ENCODE data around the gene WARS2.

WARS2 gene

GRCh38 chr1:118993700-118994026 is 146.8 kb downstream of the WARS2 start:
- no peak for DNase-seq

- no peak for DNase-seq
These were observed 147.4 kb downstream of the WARS2 start for GRCh38 chr1:118992868-118993699.

GRCh38 chr1:118992237-118992825 is 148.1 kb downstream of the WARS2 start:
- no peak for DNase-seq

DNA sequence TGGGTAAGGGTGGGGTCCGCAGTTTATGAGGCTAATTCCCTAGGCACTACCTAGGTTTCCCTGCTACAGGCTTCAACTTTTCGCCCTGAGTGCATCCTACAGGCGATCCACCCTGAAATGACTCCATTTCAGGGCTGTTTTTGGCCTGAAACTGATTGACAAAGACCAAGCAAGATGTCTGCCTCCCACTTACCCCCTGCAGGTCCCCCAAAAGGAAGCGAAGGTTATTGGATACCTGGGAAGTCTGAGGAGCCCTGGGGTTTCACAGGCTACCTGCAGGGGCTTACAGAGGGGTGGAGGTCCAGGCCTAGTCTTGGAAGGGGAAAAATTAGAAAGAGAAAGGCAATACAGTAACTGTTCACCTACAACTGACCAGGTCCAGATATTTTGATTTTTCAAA is 149.0 kb downstream of the WARS2 start:
- no peak for DNase-seq

GRCh38 chr1:118990513-118991152 is 149.8 kb downstream of the WARS2 start:
- no peak for DNase-seq

- DNase-seq = no peak
These were observed 150.5 kb downstream of the WARS2 start for GRCh38 chr1:118989878-118990378.

- DNase-seq = no peak
These were observed 151.2 kb downstream of the WARS2 start for GRCh38 chr1:118989006-118989815.

DNA sequence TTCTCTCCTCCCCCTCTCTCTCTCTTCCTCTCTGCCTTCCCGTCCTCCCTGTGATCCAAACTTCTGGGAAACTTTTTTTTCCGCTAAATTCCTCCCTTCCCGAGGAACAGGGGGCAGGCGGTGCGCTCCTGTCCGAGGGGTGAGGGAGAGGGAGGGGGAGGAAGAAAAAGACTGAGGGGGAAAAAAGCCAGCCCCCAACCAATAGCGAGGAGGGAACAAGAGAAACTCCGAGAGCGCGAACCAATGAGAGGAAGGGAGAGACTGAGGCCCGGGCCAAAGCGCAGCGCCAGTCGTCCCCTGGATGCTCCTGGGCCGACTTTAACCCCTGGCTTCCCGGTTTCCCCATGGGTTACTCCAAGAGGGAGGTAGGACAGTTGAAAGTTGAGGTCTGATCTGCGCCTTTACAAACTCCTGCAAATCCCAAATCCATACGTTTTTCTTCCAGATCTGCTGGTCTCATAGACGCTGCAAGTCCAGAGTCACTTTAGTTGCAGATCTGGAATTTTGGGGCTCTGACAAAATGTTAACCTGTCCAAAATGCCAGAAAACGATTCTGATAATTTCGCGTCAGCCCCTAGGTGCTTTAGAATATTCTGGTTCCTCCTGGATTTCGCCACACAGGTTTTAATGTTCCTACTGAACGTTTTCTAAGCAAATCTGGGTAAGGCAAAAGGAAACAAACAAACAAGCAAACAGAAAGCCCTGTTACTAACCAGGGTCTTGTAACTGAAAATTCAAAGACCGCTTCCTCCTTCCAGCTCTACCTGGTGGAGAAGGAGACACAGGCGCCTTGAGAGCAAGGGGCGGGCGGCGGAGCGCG is 152.1 kb downstream of the WARS2 start, which contains the start of gene TBX15:
Gene TBX15, minus strand, starts transcription at position 158 of the 820 bp plus-strand sequence. CDS start 548 bp downstream, outside the sequence.
- no peak for DNase-seq

DNA sequence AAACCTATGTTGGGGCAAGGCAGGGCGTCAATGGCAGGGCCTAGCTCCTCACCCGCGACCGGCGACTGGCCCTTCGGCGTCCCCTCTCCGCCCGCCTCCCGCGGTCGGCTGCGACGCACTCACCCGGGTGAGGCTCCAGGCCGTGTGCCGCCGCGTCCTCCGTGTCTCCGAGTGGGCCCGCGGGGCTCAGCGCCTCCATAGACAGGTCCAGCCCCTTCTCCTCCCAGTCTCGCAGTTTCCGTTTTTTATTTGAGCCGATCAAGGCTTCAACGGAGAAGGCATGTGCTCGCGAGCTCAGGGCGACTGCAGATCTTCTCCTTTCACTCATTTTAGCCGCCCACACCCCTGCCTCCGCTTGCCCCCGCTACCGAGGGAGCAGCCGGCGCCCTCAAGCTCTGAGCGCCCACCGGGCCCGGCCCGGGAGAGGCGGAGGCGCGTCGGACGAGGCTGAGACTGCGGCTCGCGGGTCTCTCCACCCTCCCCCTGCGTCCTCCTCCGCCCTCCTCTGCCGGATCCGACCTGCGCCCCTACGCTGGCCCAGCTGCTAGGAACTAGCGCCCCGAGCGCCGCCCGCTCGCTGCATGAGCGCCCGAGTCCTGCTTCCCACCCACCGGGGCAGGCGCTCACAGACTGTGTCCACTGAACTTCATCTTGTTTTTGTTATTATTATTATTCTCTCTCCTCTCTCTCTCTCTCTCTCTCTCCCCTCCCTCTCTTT is 152.8 kb downstream of the WARS2 start:
- DNase-seq = peak; percentile 31 to 44 (median 36)

DNA sequence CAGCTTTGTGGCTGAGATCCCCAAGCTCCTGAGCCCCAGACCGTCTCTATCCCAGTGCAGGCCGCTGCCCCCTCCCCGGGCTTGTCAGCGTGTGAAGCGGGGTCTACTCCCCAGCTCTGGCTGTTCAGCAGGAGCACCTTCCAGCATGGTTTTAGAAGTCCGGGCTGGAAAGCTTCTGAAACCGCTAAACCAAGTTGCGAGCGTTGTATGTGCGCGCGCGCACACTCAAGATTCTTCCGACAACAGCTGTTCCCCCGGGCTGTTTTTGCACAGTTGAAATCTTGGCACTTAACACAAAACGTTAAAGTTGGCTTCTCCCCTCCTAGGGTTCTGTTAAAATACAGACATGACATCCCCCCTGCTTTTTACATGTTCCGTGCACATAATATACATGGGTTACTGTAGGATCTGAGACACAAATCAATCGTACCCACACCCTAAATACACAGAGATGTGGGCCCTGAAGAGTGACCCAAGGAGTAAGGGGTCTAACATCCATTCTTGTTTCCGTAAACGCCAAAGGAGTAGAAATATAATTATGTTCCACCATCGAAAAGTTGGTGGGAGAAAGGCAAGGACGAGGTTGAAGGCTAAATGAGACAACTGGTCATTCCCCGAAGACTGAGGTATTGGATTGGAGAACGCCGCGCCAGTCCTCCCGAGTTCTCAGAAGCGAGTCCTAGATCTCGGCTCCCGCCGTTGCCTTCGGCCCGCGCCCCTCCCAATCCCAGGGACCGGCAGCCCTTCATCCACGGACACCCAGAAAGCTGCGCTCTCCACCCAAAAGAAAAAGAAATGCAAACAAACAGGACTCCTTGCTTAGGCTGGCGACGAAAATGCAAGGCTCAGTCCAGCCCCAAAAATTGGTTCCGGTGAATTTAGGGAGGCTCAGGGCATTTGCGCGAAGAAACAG is 153.6 kb downstream of the WARS2 start:
- DNase-seq = no peak

- peak; percentile 49 to 67 (median 62) for DNase-seq
These were observed 154.6 kb downstream of the WARS2 start for GRCh38 chr1:118985640-118986554.

- no peak for DNase-seq
These were observed 155.5 kb downstream of the WARS2 start for GRCh38 chr1:118984722-118985639.

DNA sequence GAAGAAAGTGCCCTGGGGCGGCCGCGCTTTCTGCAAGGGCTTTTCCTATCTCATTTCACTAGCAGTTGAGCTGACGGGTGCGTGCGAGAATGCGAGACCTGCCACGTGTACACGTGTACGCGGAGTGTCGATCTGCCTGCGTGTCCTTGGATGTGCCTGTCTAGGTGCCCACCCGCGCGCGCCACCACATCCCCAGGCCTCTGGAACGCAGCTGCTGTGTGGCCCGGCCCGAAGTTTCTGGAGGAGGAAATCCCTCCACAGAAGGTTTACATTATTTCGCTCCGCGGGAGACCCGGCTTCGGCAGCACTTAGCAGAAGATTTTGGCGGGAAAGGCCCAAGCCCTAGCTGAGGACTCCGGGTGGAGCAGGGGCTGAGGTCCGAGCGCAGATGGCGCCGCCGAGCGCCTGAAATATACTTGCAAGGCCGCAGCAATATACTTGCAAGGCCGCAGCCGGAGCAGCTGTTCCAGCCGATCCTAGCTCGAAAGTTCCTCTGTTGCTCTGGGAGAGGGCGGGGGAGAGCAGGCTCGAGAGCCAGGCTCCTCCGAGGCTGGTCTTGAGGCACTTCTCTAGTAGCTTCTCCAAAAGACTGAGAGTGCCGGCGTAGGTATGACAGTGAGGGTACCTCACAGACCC is 156.2 kb downstream of the WARS2 start:
- peak; percentile 37 to 68 (median 57) for DNase-seq

- DNase-seq = no peak
These were observed 156.9 kb downstream of the WARS2 start for GRCh38 chr1:118983558-118984041.

GRCh38 chr1:118982821-118983557 is 157.5 kb downstream of the WARS2 start:
- no peak for DNase-seq

DNA sequence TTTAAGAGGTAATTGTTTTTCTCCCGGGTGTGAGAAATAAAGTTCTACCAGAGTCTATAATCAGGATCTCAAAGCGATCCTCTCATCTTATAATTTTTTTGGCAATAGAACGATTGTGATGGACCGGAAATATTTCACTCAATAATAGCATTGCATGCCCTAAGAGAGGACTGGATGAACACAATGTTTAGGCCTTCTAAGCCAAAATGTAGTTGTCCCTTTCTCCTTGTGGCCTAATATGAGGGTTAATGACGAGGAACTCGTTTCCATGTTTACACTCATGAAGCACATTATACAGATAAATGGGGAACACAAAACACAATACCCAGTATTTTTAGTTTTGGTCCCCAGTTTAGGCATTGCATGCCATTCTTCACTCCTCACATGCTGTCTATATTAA is 158.2 kb downstream of the WARS2 start:
- DNase-seq = no peak

Data from suppressor macrophage treated with lipopolysaccharide for 1 hour (primary cell).